Fibroblast of peridontal ligament (primary cell): ENCODE measurements around the gene DYNLT2.

Source experiments
- DNase-seq: peaks from one replicate; pipeline ENCODE4 v3.0.0-alpha.2; 2010; ENCODE audit errors: extremely low read depth

Gene DYNLT2

GRCh38 chr6:169751242-169752073, at the start of gene DYNLT2, which contains the start of gene ERMARD:
Gene DYNLT2 (minus strand): TSS chr6:169751572. CDS start chr6:169751458, 114 bp downstream.
Gene ERMARD (plus strand): TSS chr6:169751622. CDS start chr6:169751658, 36 bp downstream.
- DNase-seq = peak; percentile 91

GRCh38 chr6:169800668-169801395, 49.5 kb upstream of the DYNLT2 start:
- peak; percentile 23 for DNase-seq

GRCh38 chr6:169800116-169800667, 48.8 kb upstream of the DYNLT2 start:
- DNase-seq = no peak

GRCh38 chr6:169799474-169799926, 48.1 kb upstream of the DYNLT2 start:
- DNase-seq = no peak

GRCh38 chr6:169798764-169799473, 47.5 kb upstream of the DYNLT2 start:
- no peak for DNase-seq

GRCh38 chr6:169795196-169795595, 43.8 kb upstream of the DYNLT2 start:
- no peak for DNase-seq

GRCh38 chr6:169794317-169795055, 43.1 kb upstream of the DYNLT2 start:
- DNase-seq = no peak

GRCh38 chr6:169793408-169793807, 42.0 kb upstream of the DYNLT2 start:
- no peak for DNase-seq

GRCh38 chr6:169792306-169793015, 41.1 kb upstream of the DYNLT2 start:
- DNase-seq = no peak

GRCh38 chr6:169791721-169792131, 40.4 kb upstream of the DYNLT2 start:
- DNase-seq = no peak

GRCh38 chr6:169789944-169790927, 38.9 kb upstream of the DYNLT2 start:
- DNase-seq = peak; percentile 60

GRCh38 chr6:169789146-169789943, 38.0 kb upstream of the DYNLT2 start:
- peak; percentile 6 for DNase-seq

GRCh38 chr6:169788809-169789145, 37.4 kb upstream of the DYNLT2 start:
- DNase-seq = no peak

GRCh38 chr6:169787797-169788196, 36.4 kb upstream of the DYNLT2 start:
- DNase-seq = no peak

- DNase-seq = no peak
Measured at GRCh38 chr6:169786349-169786748, 35.0 kb upstream of the DYNLT2 start.

- DNase-seq = no peak
Measured at GRCh38 chr6:169785566-169785965, 34.2 kb upstream of the DYNLT2 start.

GRCh38 chr6:169784821-169785340, 33.5 kb upstream of the DYNLT2 start:
- no peak for DNase-seq
